ENCODE results near the gene SLC6A3.

GRCh38 chr5:1445313-1445688, at the start of gene SLC6A3:
- TF ChIP-seq POLR2A (IDR thresholded peaks at IDR 0.05; ENCODE audit: low read length) (no peak), GATA1 (IDR thresholded peaks at IDR 0.05; ENCODE audit: low read depth, low read length) (no peak)
